ENCODE results near the gene ZNF17.

ZNF17 gene

DNA sequence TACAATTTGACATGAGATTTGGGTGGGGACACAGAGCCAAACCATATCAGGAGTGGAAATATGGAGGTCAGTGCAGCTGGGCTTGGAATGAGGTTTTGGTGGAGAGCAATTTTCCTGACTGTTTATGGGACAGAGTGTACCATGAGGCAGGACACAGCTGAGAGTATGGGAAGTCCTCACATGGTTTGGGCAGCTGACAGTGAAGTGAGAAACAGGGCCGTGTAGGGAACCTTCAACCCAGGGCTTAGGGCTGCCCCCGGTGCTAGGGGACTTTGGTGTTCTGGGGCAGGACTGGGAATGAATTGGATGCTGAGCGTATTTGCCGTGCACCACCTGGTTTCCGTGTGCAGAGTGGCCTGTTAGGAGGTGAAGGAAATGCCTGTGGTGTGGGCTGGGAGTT lies 15.3 kb upstream of the ZNF17 start:
- H3K4me3 ChIP-seq (replicated peaks; ENCODE audit: low read depth, low read length) = no peak overlapping the region
- DNase-seq (ENCODE audit: low read depth) = no peak
- TF ChIP-seq, protein P1, sequence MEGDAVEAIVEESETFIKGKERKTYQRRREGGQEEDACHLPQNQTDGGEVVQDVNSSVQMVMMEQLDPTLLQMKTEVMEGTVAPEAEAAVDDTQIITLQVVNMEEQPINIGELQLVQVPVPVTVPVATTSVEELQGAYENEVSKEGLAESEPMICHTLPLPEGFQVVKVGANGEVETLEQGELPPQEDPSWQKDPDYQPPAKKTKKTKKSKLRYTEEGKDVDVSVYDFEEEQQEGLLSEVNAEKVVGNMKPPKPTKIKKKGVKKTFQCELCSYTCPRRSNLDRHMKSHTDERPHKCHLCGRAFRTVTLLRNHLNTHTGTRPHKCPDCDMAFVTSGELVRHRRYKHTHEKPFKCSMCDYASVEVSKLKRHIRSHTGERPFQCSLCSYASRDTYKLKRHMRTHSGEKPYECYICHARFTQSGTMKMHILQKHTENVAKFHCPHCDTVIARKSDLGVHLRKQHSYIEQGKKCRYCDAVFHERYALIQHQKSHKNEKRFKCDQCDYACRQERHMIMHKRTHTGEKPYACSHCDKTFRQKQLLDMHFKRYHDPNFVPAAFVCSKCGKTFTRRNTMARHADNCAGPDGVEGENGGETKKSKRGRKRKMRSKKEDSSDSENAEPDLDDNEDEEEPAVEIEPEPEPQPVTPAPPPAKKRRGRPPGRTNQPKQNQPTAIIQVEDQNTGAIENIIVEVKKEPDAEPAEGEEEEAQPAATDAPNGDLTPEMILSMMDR (IDR thresholded peaks at IDR 0.05; ENCODE audit: low read length, missing control alignments) = no peak

DNA sequence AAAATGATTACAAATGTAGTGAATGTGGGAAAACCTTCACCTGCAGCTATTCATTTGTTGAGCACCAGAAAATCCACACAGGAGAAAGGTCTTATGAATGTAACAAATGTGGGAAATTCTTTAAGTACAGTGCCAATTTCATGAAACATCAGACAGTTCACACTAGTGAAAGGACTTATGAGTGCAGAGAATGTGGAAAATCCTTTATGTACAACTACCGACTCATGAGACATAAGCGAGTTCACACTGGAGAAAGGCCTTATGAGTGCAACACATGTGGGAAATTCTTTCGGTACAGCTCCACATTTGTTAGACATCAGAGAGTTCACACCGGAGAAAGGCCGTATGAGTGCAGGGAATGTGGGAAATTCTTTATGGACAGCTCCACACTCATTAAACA lies 12.1 kb upstream of the ZNF17 start:
- no peak for DNase-seq (ENCODE audit: low read depth)
- TF ChIP-seq, protein P1 (IDR thresholded peaks at IDR 0.05; ENCODE audit: low read length, missing control alignments) = no peak
- H3K4me3 ChIP-seq (replicated peaks; ENCODE audit: low read depth, low read length) = no peak overlapping the region

DNA sequence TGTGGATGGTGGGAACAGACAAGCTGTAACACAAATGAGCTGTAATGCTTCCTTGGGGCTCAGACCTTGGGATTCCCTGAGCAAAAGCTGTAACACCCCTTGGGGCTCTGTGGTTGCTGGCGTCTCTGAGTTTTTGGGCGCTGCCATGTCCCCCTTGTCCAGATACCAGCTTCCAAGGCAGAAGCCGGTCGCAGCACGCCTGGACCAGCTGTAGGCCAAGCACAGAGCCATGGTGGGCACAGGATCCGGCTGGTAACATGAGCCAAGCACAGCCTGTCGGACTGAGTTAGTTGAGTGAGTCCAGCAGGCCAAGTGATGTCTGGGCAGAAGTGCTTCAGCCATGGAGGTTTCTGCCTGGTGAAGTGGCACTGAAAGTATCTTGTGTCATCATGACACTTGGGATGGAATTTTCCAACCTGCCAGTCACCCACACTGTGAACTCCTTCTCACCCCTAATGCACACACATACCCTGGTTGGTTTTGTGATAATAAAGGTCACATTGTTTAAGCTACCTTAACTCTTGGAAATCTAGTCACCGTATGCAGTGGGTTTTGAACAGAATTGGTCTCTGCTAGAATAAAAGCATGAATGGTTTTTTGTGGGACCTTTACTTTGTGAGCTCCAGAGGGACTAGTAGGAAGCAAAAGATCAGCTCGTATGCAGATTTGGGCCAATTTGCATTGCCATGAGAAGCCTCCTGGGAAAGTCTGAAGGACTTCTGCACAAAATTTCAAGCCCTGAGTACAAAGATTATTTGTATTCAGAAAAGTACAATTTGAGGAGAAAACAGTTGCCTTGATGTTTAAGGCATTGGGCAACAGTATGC lies 7.0 kb upstream of the ZNF17 start:
- no peak for DNase-seq (ENCODE audit: low read depth)
- no peak overlapping the region for H3K4me3 ChIP-seq (replicated peaks; ENCODE audit: low read depth, low read length)

DNA sequence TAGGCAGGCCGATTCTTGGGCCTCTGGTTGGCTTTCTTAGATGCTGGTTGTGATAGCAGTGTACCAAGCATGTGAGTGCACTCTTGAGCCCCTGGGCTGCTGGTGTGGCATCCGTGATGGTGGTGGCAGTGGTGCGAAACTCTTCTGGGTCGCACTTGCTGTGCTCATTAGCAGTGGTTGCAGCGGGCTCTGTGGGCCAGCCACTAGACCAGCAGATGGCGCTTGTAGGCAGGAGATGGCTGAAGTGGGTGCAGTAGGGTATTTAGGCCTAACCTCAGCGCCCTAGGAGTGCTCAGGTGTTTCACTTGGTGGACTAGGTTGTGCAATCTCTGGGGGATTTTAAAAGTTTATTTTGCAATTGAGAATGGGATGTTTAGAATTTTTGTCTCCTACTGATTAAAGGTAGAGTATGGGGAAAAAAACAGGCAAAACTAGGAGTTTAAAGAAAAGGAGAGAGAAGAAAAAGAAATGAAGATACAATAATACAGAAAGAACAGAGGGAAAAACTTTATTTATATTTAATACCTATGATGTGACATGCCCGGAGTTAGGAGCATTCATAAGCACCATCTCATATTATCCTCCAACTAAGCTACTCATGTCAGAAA lies 4.3 kb upstream of the ZNF17 start:
- DNase-seq (ENCODE audit: low read depth) = peak; percentile 68
- no peak overlapping the region for H3K4me3 ChIP-seq (replicated peaks; ENCODE audit: low read depth, low read length)
- TF ChIP-seq, protein P1 (IDR thresholded peaks at IDR 0.05; ENCODE audit: low read length, missing control alignments) = peak; percentile 94

More for the DNA sequence above, 7.0 kb upstream of the ZNF17 start:
- TF ChIP-seq, protein P1 (IDR thresholded peaks at IDR 0.05; ENCODE audit: low read length, missing control alignments) = no peak

DNA sequence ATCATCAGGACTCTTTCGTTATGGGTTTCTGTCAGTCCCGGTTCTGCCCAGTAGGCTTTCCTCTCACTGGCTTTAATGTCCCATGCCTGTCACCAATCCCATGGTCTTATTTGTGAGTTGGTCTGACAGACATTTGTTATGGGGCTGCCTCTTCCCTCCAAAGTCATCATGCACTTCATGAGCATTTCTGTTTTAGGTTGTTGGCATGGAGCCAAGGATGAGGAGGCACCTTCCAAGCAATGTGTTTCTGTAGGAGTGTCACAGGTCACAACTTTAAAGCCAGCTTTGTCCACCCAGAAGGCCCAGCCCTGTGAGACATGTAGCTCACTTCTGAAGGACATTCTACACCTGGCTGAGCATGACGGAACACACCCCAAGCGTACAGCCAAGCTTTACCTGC lies 8.5 kb downstream of the ZNF17 start:
- TF ChIP-seq, protein P1 (IDR thresholded peaks at IDR 0.05; ENCODE audit: low read length, missing control alignments) = no peak
- H3K4me3 ChIP-seq (replicated peaks; ENCODE audit: low read depth, low read length) = no peak overlapping the region
- no peak for DNase-seq (ENCODE audit: low read depth)

DNA sequence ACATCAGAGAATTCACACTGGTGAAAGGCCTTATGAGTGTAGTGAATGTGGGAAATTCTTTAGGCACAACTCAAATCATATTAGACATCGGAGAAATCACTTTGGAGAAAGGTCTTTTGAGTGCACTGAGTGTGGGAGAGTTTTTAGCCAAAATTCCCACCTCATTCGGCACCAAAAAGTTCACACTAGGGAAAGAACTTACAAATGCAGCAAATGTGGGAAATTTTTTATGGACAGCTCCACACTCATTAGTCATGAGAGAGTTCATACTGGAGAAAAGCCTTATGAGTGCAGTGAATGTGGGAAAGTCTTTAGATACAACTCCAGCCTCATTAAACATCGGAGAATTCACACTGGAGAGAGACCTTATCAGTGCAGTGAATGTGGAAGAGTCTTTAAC lies 10.1 kb downstream of the ZNF17 start:
- no peak for DNase-seq (ENCODE audit: low read depth)
- no peak overlapping the region for H3K4me3 ChIP-seq (replicated peaks; ENCODE audit: low read depth, low read length)
- TF ChIP-seq, protein P1 (IDR thresholded peaks at IDR 0.05; ENCODE audit: low read length, missing control alignments) = no peak
